ENCODE data around the gene ZNF99. TPM values are rescaled to one million over a fixed set of nuclear protein-coding genes. Genes with fewer than 3 reads are reported as not detected.

The ZNF99 gene
- total RNA-seq, 1 donor, result under 0.01 TPM

Other genes starting within 250 kb of the ZNF99 start
- gene ZNF492, start 149.8 kb downstream of the ZNF99 start, total RNA-seq, result 2.4 TPM
- not detected for gene ZNF723, start 48.1 kb upstream of the ZNF99 start, total RNA-seq
- gene ZNF728, start 219.0 kb upstream of the ZNF99 start, total RNA-seq, result not detected